Nephron progenitor cell (in vitro differentiated cells): ENCODE results near the gene SON.

Source experiments
- DNase-seq: peaks from one replicate; pipeline ENCODE4 v3.0.0; 2021
- H3K27ac Mint-ChIP-seq: 2 replicates; pipeline ENCODE4 v1.8.0; 2021; ENCODE audit warnings: mild to moderate bottlenecking, moderate library complexity, mixed read lengths
- H3K27me3 Mint-ChIP-seq: 2 replicates; pipeline ENCODE4 v1.8.0; 2021; ENCODE audit warnings: mild to moderate bottlenecking, low read depth, mixed read lengths; ENCODE audit not compliant: poor library complexity
- H3K36me3 Mint-ChIP-seq: 2 replicates; pipeline ENCODE4 v1.8.0; 2021; ENCODE audit warnings: low read depth, mixed read lengths
- H3K4me1 Mint-ChIP-seq: 2 replicates; pipeline ENCODE4 v1.8.0; 2021; ENCODE audit warnings: mixed read lengths
- H3K4me3 Mint-ChIP-seq: 2 replicates; pipeline ENCODE4 v1.8.0; 2021; ENCODE audit warnings: mild to moderate bottlenecking, moderate library complexity, mixed read lengths
- H3K9me3 Mint-ChIP-seq: 2 replicates; pipeline ENCODE4 v1.8.0; 2021; ENCODE audit warnings: mild to moderate bottlenecking, moderate library complexity, mixed read lengths
- TF ChIP-seq, protein P1 (sequence below): fragments of 200-600 bp; sonication (generic); IDR thresholded peaks from 2 replicates; pipeline ENCODE4 v1.5.0; 2021; ENCODE audit warnings: antibody characterized with exemption

Gene SON

GRCh38 chr21:33578214-33578613 lies 35.4 kb downstream of the SON start:
- Mint-ChIP-seq H3K27ac (no peak overlapping the region), H3K27me3 (no peaks in the 10 kb centered on the region), H3K9me3 (no peaks in the 10 kb centered on the region), H3K36me3 (peaks cover 50% of the 10 kb centered on the region), H3K4me3 (no peak overlapping the region), H3K4me1 (no peaks in the 10 kb centered on the region)
- TF ChIP-seq, protein P1, sequence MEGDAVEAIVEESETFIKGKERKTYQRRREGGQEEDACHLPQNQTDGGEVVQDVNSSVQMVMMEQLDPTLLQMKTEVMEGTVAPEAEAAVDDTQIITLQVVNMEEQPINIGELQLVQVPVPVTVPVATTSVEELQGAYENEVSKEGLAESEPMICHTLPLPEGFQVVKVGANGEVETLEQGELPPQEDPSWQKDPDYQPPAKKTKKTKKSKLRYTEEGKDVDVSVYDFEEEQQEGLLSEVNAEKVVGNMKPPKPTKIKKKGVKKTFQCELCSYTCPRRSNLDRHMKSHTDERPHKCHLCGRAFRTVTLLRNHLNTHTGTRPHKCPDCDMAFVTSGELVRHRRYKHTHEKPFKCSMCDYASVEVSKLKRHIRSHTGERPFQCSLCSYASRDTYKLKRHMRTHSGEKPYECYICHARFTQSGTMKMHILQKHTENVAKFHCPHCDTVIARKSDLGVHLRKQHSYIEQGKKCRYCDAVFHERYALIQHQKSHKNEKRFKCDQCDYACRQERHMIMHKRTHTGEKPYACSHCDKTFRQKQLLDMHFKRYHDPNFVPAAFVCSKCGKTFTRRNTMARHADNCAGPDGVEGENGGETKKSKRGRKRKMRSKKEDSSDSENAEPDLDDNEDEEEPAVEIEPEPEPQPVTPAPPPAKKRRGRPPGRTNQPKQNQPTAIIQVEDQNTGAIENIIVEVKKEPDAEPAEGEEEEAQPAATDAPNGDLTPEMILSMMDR: no peak
- DNase-seq: no peak

DNA sequence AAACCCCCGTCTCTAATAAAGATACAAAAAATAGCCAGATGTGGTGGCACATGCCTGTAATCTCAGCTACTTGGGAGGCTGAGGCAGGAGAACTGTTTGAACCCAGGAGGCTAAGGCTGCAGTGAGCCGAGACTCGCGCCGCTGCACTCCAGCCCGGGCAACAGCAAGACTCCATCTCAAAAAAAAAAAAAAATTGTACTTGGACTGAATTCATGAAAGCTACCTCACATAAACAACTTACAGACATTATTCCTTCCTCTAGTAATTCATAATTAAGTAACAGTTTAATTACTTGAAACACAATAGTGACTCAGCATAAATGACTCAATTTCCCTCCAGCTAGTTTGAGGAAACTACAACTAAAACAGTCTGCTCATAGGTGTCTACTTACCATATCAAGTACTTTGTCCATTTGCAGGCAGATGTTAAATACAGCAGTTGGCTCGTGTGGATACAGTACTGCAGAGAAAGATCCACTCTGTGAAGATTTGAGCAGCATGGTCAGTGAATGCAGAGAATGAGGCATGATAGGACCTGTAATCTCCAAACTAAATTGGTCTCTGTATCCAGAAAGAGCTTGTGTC lies 36.2 kb downstream of the SON start:
- H3K27ac Mint-ChIP-seq: peak overlapping the region; percentile 73

GRCh38 chr21:33584455-33584854 lies 41.6 kb downstream of the SON start:
- TF ChIP-seq, protein P1: no peak
- H3K27ac Mint-ChIP-seq: no peak overlapping the region

More for the DNA sequence above, 36.2 kb downstream of the SON start:
- no peak for DNase-seq
- H3K27me3 Mint-ChIP-seq: no peaks in the 10 kb centered on the region
- H3K4me3 Mint-ChIP-seq: no peak overlapping the region
- no peaks in the 10 kb centered on the region for H3K4me1 Mint-ChIP-seq
- no peaks in the 10 kb centered on the region for H3K9me3 Mint-ChIP-seq
- peaks cover 43% of the 10 kb centered on the region for H3K36me3 Mint-ChIP-seq
- TF ChIP-seq, protein P1: no peak

GRCh38 chr21:33586927-33587326 lies 44.1 kb downstream of the SON start:
- no peak for DNase-seq
- Mint-ChIP-seq H3K36me3 (peaks cover 38% of the 10 kb centered on the region), H3K9me3 (no peaks in the 10 kb centered on the region), H3K27ac (no peak overlapping the region), H3K4me1 (peaks cover 25% of the 10 kb centered on the region), H3K4me3 (peak overlapping the region; percentile 81), H3K27me3 (peaks cover 4% of the 10 kb centered on the region)
- TF ChIP-seq, protein P1: no peak

More at GRCh38 chr21:33584455-33584854, 41.6 kb downstream of the SON start:
- H3K9me3 Mint-ChIP-seq: no peaks in the 10 kb centered on the region
- no peak overlapping the region for H3K4me3 Mint-ChIP-seq
- DNase-seq: no peak
- H3K4me1 Mint-ChIP-seq: peaks cover 20% of the 10 kb centered on the region
- H3K36me3 Mint-ChIP-seq: peaks cover 45% of the 10 kb centered on the region
- peaks cover 4% of the 10 kb centered on the region for H3K27me3 Mint-ChIP-seq

- DNase-seq: peak; percentile 46
- Mint-ChIP-seq H3K27me3 (peaks cover 4% of the 10 kb centered on the region), H3K9me3 (no peaks in the 10 kb centered on the region), H3K4me1 (peaks cover 25% of the 10 kb centered on the region), H3K27ac (peak overlapping the region; percentile 66), H3K4me3 (peak overlapping the region; percentile 90), H3K36me3 (peaks cover 35% of the 10 kb centered on the region)
- TF ChIP-seq, protein P1: no peak
These were observed 45.1 kb downstream of the SON start for GRCh38 chr21:33587792-33588484.
